IMR-90 (cell line): ENCODE results near the gene CAMTA1. TPM values are rescaled to one million over a fixed set of nuclear protein-coding genes. Genes with fewer than 3 reads are reported as not detected.

Source experiments
- ATAC-seq: fragments of 200-7000 bp; cut with Tn5 transposase; 2 replicates; pipeline ENCODE4 v1.9.1; 2020; ENCODE audit warnings: low read depth, mild to moderate bottlenecking, moderate library complexity
- BruUV-seq: library from RNA; stranded (reverse); fragments of 400-500 nt; replicated peaks from 2 replicates; lab custom pipeline; 2021; lab: Mats Ljungman, UMichigan
- CTCF ChIA-PET: fragments of 300-600 bp; formaldehyde crosslinking; extraction: SDS; loops from one replicate; lab custom pipeline; 2021; ENCODE audit warnings: antibody characterized with exemption; lab: Yijun Ruan, JAX
- POLR2A ChIA-PET: fragments of 300-600 bp; sonication (Branson Sonifier 250); formaldehyde crosslinking; loops from one replicate; lab custom pipeline; 2022; ENCODE audit warnings: antibody characterized with exemption; ENCODE audit not compliant: unreplicated experiment; lab: Charles Lee
- DNase-seq: peaks from one replicate; pipeline ENCODE4 v3.0.0; 2013
- H2AFZ ChIP-seq: replicated peaks from 2 replicates; pipeline ENCODE3; 2013; ENCODE audit warnings: low read length, mild to moderate bottlenecking; ENCODE audit not compliant: poor library complexity
- H2AK5ac ChIP-seq: 2 replicates; pipeline ENCODE4 v1.6.1; 2013; ENCODE audit warnings: low read depth, low read length, inconsistent platforms
- H2AK9ac ChIP-seq: replicated peaks from 2 replicates; pipeline ENCODE3; 2013; ENCODE audit warnings: mild to moderate bottlenecking, low read depth, low read length, moderate library complexity; ENCODE audit not compliant: poor library complexity
- H2BK120ac ChIP-seq: 2 replicates; pipeline ENCODE4 v1.6.1; 2013; ENCODE audit warnings: low read depth, low read length, inconsistent platforms
- H2BK15ac ChIP-seq: 3 replicates; pipeline ENCODE4 v1.6.1; 2013; ENCODE audit warnings: low read depth, low read length, inconsistent platforms
- H2BK20ac ChIP-seq: 2 replicates; pipeline ENCODE4 v1.6.1; 2013; ENCODE audit warnings: low read depth, mild to moderate bottlenecking, inconsistent platforms, low read length, moderate library complexity
- H2BK5ac ChIP-seq: 2 replicates; pipeline ENCODE4 v1.6.1; 2013; ENCODE audit warnings: mild to moderate bottlenecking, low read depth, low read length, inconsistent platforms; ENCODE audit not compliant: poor library complexity, severe bottlenecking
- H3K14ac ChIP-seq: replicated peaks from 2 replicates; pipeline ENCODE4 v1.6.1; 2013; ENCODE audit warnings: low read depth, low read length, inconsistent platforms
- H3K18ac ChIP-seq: 2 replicates; pipeline ENCODE4 v1.6.1; 2013; ENCODE audit warnings: low read depth, low read length, control low read depth
- H3K23ac ChIP-seq: 2 replicates; pipeline ENCODE4 v1.6.1; 2013; ENCODE audit warnings: low read depth, low read length, inconsistent platforms
- H3K27ac ChIP-seq: 2 replicates; pipeline ENCODE4 v1.5.1; 2013; ENCODE audit warnings: mild to moderate bottlenecking, control low read depth, low read length; ENCODE audit not compliant: insufficient read depth
- H3K27me3 ChIP-seq: 2 replicates; pipeline ENCODE4 v1.6.1; 2013; ENCODE audit warnings: low read length; ENCODE audit not compliant: control insufficient read depth, insufficient read depth
- H3K36me3 ChIP-seq: 2 replicates; pipeline ENCODE4 v1.6.1; 2013; ENCODE audit warnings: low read length, mixed read lengths; ENCODE audit not compliant: control insufficient read depth, insufficient read depth
- H3K4ac ChIP-seq: 2 replicates; pipeline ENCODE4 v1.6.1; 2013; ENCODE audit warnings: low read depth, low read length, inconsistent platforms
- H3K4me1 ChIP-seq: 2 replicates; pipeline ENCODE4 v1.6.1; 2013; ENCODE audit warnings: low read length, mixed read lengths; ENCODE audit not compliant: control insufficient read depth, insufficient read depth
- H3K4me2 ChIP-seq: 2 replicates; pipeline ENCODE4 v1.6.1; 2013; ENCODE audit warnings: low read depth, mild to moderate bottlenecking, control low read depth, low read length, moderate library complexity
- H3K4me3 ChIP-seq: 2 replicates; pipeline ENCODE4 v1.5.1; 2013; ENCODE audit warnings: low read depth, mild to moderate bottlenecking, control low read depth, low read length, moderate library complexity; ENCODE audit not compliant: insufficient read depth
- H3K56ac ChIP-seq: 2 replicates; pipeline ENCODE4 v1.6.1; 2013; ENCODE audit warnings: low read length, inconsistent platforms; ENCODE audit not compliant: insufficient read depth; ENCODE audit errors: extremely low read depth
- H3K79me1 ChIP-seq, 2 experiments: 2 replicates each; pipeline ENCODE4 v1.6.1; 2013; ENCODE audit warnings: low read length in 2 of 2, inconsistent platforms in 1 of 2, low read depth in 1 of 2
- H3K9ac ChIP-seq: 2 replicates; pipeline ENCODE4 v1.6.1; 2013; ENCODE audit warnings: low read depth, low read length, control low read depth
- H3K9me1 ChIP-seq: 2 replicates; pipeline ENCODE4 v1.6.1; 2013; ENCODE audit warnings: low read length, inconsistent platforms; ENCODE audit not compliant: insufficient read depth
- H3K9me3 ChIP-seq: 2 replicates; pipeline ENCODE4 v1.6.1; 2013; ENCODE audit warnings: low read length; ENCODE audit not compliant: control insufficient read depth, insufficient read depth
- H4K20me1 ChIP-seq: 2 replicates; pipeline ENCODE4 v1.6.1; 2013; ENCODE audit warnings: low read length, inconsistent platforms; ENCODE audit not compliant: insufficient read depth
- H4K5ac ChIP-seq: 2 replicates; pipeline ENCODE4 v1.6.1; 2013; ENCODE audit warnings: mild to moderate bottlenecking, low read depth, low read length, control low read depth
- H4K8ac ChIP-seq, 2 experiments: 2 replicates each; pipeline ENCODE4 v1.6.1; 2013; ENCODE audit warnings: low read depth in 2 of 2, low read length in 2 of 2, control low read depth in 1 of 2, inconsistent platforms in 1 of 2
- H4K91ac ChIP-seq: 2 replicates; pipeline ENCODE4 v1.6.1; 2013; ENCODE audit warnings: low read depth, low read length, inconsistent platforms; ENCODE audit not compliant: insufficient read depth
- CHD1 ChIP-seq: IDR thresholded peaks from 2 replicates; pipeline ENCODE4 v1.6.1; 2012; ENCODE audit warnings: low read depth, low read length, improper control_type of control experiment
- FOS ChIP-seq: fragments of 150-350 bp; IDR thresholded peaks from 2 replicates; pipeline ENCODE4 v1.6.1; 2016; ENCODE audit warnings: low read depth, low read length
- WGBS, 2 experiments: methylation state at CpG; one replicate each; pipeline versions ENCODE4 v1.1.5 to v1.1.7; 2013; ENCODE audit warnings: missing lambda C conversion rate in 2 of 2; ENCODE audit not compliant: insufficient read length in 1 of 2; ENCODE audit errors: extremely low coverage in 2 of 2; 5-methylcytosine and 5-hydroxymethylcytosine counted together
- dilution Hi-C: fragments of 300-500 bp; cut with HindIII; formaldehyde crosslinking; loops from one replicate; pipeline ENCODE4 v1.14.3; 2018; ENCODE audit warnings: low sequenced_read_pairs; ENCODE audit not compliant: unreplicated experiment
- in situ Hi-C: fragments of 300-500 bp; cut with MboI; formaldehyde crosslinking; loops from 3 replicates; pipeline ENCODE4 v1.14.3; 2019; ENCODE audit warnings: low sequenced_read_pairs, inconsistent platforms, mixed read lengths
- intact Hi-C: fragments of 100-400 bp; cut with micrococcal nuclease; formaldehyde crosslinking; loops from 2 replicates; pipeline ENCODE4 v1.10.0; 2022
- polyA plus RNA-seq, 3 experiments: library from polyadenylated mRNA; depleted of rRNA; stranded (reverse); fragments of >200 nt; gene quantifications; 2 replicates each; pipeline ENCODE4 v1.2.3, GENCODE V29; 2012; ENCODE audit warnings: low replicate concordance in 1 of 3
- total RNA-seq: library from RNA; depleted of rRNA; stranded (reverse); fragments of >200 nt; gene quantifications from 2 replicates; pipeline ENCODE4 v1.2.3, GENCODE V29; 2012

The CAMTA1 gene
- total and polyA plus RNA-seq, 2 of the 4 experiments (the other 2 are of a cell fraction) = 35.5 to 74.3 TPM

DNA sequence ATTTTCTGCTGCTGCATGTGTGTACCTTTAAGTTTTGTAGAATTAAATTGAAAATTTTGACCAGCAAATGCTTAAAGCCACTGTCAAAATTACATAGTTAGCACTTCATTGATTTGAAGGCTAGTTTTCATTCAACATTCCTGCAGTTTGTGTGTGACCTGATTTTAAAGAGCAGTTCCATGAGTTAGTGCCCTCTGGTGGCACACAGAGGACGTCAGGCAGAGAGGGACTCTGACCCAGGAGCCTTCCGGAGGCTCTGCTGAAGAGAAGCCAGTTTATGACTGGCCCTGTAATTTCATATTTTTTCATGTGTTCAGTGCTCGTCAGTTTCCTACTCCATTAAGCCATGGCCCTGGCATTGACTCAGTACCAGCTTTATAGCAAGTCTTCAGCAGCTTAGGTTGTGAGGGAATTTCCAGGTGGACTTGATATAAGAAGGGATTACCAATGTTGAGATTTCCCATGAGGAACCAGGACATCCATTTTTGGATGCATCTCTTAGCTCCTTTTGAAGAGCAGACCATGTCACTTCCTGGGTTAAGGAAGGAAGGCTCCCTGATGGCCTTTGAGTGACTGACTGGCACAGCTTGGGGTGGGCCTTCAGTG is 104.7 kb downstream of the CAMTA1 start (continued):
- no peak for TF ChIP-seq FOS

DNA sequence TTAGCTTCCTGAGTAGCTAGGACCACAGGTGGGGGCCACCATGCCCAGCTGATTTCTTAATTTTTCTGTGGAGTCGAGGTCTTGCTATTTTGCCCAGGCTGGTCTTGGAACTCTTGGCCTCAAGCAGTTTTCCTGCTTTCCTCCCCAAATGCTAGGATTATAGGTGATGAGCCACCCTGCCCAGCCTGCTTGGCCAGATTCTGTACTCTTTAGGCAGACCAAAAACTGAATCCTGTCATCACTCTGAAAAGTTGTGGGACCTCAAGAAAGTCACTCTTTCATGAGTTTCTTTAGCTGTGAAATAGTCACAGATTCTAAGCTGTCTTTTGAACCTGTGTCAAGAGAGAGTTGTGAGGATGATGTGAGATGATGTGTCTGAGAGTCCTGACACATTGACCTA is 105.4 kb downstream of the CAMTA1 start:
- ATAC-seq = no peak
- POLR2A ChIA-PET = no interaction called here

More for the DNA sequence above, 105.4 kb downstream of the CAMTA1 start:
- H4K91ac ChIP-seq = no peak overlapping the region
- no peaks in the 10 kb centered on the region for H4K20me1 ChIP-seq
- no peak overlapping the region for H3K56ac ChIP-seq
- H4K5ac ChIP-seq = no peak overlapping the region
- H3K27ac ChIP-seq = no peak overlapping the region
- no peak overlapping the region for H3K23ac ChIP-seq
- intact Hi-C loops (loop anchor here (1.0 to 10.0 kb wide), 4 partner anchors 96 to 757 kb away; no protein-coding TSS in a partner anchor), dilution Hi-C loops (no loop called here), in situ Hi-C loops (loop anchor here (10.0 kb wide), 1 partner anchor 166 kb away; no protein-coding TSS in a partner anchor)
- no peaks in the 10 kb centered on the region for H3K27me3 ChIP-seq
- TF ChIP-seq CHD1 = no peak
- WGBS, 2 experiments = no CpG with 5 or more reads among the region's 1 CpG
- H3K4me3 ChIP-seq = no peak overlapping the region
- CTCF ChIA-PET = interaction anchor here (0.7 to 3.3 kb wide), 7 partner anchors 17 to 757 kb away, joined by 3 to 17 read pairs (median 3); partner anchors contain the start of gene DNAJC11
- H3K4ac ChIP-seq = no peak overlapping the region
- no peak overlapping the region for H3K14ac ChIP-seq
- no peak overlapping the region for H2BK5ac ChIP-seq
- H2AK5ac ChIP-seq = no peak overlapping the region
- H2BK15ac ChIP-seq = no peak overlapping the region
- H3K9ac ChIP-seq = no peak overlapping the region
- H3K9me3 ChIP-seq = no peaks in the 10 kb centered on the region
- H2AK9ac ChIP-seq = no peak overlapping the region
- peaks cover 4% of the 10 kb centered on the region for H3K4me1 ChIP-seq
- peaks cover 11 to 29% of the 10 kb centered on the region in 2 experiments; a peak in 3 of 4 replicates for H3K79me1 ChIP-seq
- H2BK120ac ChIP-seq = no peak overlapping the region
- no peak overlapping the region for H2AFZ ChIP-seq
- H4K8ac ChIP-seq = no peak overlapping the region
- DNase-seq = no peak
- BruUV-seq = no TSS peak
- peaks cover 15% of the 10 kb centered on the region for H3K9me1 ChIP-seq
- H3K4me2 ChIP-seq = no peak overlapping the region
- H2BK20ac ChIP-seq = no peak overlapping the region
- H3K36me3 ChIP-seq = no peaks in the 10 kb centered on the region
- no peak overlapping the region for H3K18ac ChIP-seq
